HepG2 (cell line): ENCODE data around the gene IFIT1. TPM values are rescaled to one million over a fixed set of nuclear protein-coding genes. Genes with fewer than 3 reads are reported as not detected.

Experiments used
- ARID2 ChIP-seq: sonication (generic); formaldehyde crosslinking; IDR thresholded peaks from 2 replicates; pipeline ENCODE4 v1.8.1; 2022; ENCODE audit warnings: mild to moderate bottlenecking, missing genetic modification reagents, borderline replicate concordance
- CHCHD3 ChIP-seq: sonication (generic); formaldehyde crosslinking; IDR thresholded peaks from 2 replicates; pipeline ENCODE4 v1.8.0; 2022; ENCODE audit warnings: mild to moderate bottlenecking, missing genetic modification reagents, moderate library complexity
- GTF2F1 ChIP-seq: fragments of 150-350 bp; IDR thresholded peaks from 2 replicates; pipeline ENCODE4 v1.6.1; 2014; ENCODE audit warnings: low read length
- HDAC1 ChIP-seq: sonication (generic); formaldehyde crosslinking; IDR thresholded peaks from 2 replicates; pipeline ENCODE4 v1.5.1; 2020; ENCODE audit warnings: mild to moderate bottlenecking, missing genetic modification reagents
- KLF9 ChIP-seq: IDR thresholded peaks from 2 replicates; pipeline ENCODE4 v1.6.1; 2016; ENCODE audit warnings: low read depth
- NCOR1 ChIP-seq: fragments of 200-600 bp; sonication (generic); IDR thresholded peaks from 2 replicates; pipeline ENCODE4 v1.7.0; 2017; ENCODE audit warnings: antibody characterized with exemption, low read length, borderline replicate concordance
- NFE2L1 ChIP-seq: sonication (generic); formaldehyde crosslinking; IDR thresholded peaks from 2 replicates; pipeline ENCODE4 v1.4.0; 2020; ENCODE audit warnings: missing genetic modification reagents, mild to moderate bottlenecking, borderline replicate concordance
- PAF1 ChIP-seq: IDR thresholded peaks from 2 replicates; pipeline ENCODE4 v1.6.1; 2016; ENCODE audit warnings: missing genetic modification reagents, missing compliant biosample characterization
- PITX1 ChIP-seq: sonication (generic); formaldehyde crosslinking; IDR thresholded peaks from 2 replicates; pipeline ENCODE4 v1.5.1; 2020; ENCODE audit warnings: mild to moderate bottlenecking, missing genetic modification reagents
- TBL1XR1 ChIP-seq: fragments of 150-350 bp; IDR thresholded peaks from 2 replicates; pipeline ENCODE4 v1.6.1; 2014; ENCODE audit warnings: borderline replicate concordance, low read length; ENCODE audit not compliant: partially characterized antibody
- THYN1 ChIP-seq: sonication (generic); formaldehyde crosslinking; IDR thresholded peaks from 2 replicates; pipeline ENCODE4 v1.8.1; 2023; ENCODE audit warnings: low read depth, mild to moderate bottlenecking, moderate library complexity, missing genetic modification reagents, borderline replicate concordance
- TOPORS ChIP-seq: sonication (generic); formaldehyde crosslinking; IDR thresholded peaks from 2 replicates; pipeline ENCODE4 v1.8.0; 2023; ENCODE audit warnings: mild to moderate bottlenecking, missing genetic modification reagents
- ZNF367 ChIP-seq: sonication (generic); formaldehyde crosslinking; IDR thresholded peaks from 2 replicates; pipeline ENCODE4 v1.4.0; 2020; ENCODE audit warnings: missing genetic modification reagents, borderline replicate concordance
- ZNF556 ChIP-seq: sonication (generic); formaldehyde crosslinking; IDR thresholded peaks from 2 replicates; pipeline ENCODE4 v1.4.0; 2020; ENCODE audit warnings: mild to moderate bottlenecking, missing genetic modification reagents, borderline replicate concordance
- ZNF572 ChIP-seq: sonication (generic); formaldehyde crosslinking; IDR thresholded peaks from 2 replicates; pipeline ENCODE4 v1.5.1; 2020; ENCODE audit warnings: mild to moderate bottlenecking, missing genetic modification reagents
- ZNF607 ChIP-seq: sonication (generic); formaldehyde crosslinking; IDR thresholded peaks from 2 replicates; pipeline ENCODE4 v1.5.1; 2020; ENCODE audit warnings: missing genetic modification reagents, mild to moderate bottlenecking, borderline replicate concordance
- ZNF629 ChIP-seq: sonication (generic); formaldehyde crosslinking; conservative IDR thresholded peaks from 2 replicates; pipeline ENCODE4 v1.5.0; 2020; ENCODE audit warnings: missing genetic modification reagents
- ZNF660 ChIP-seq: sonication (generic); formaldehyde crosslinking; IDR thresholded peaks from 2 replicates; pipeline ENCODE4 v1.5.1; 2020; ENCODE audit warnings: mild to moderate bottlenecking, low read depth, missing genetic modification reagents, borderline replicate concordance
- polyA plus RNA-seq, 8 experiments: library from polyadenylated mRNA; depleted of rRNA in 3 of 8; stranded (reverse) in 7 of 8; unstranded in 1 of 8; fragments of >200 nt; fragmentation: Illumina TruSeq in 4 of 8; extraction: Trizol in 4 of 8; gene quantifications; 2 replicates each; pipeline versions ENCODE4 v1.2.1 to v1.2.3, GENCODE V29; 2011 to 2016; ENCODE audit warnings: low read depth in 4 of 8, missing spikeins in 1 of 8, mixed read lengths in 1 of 8; ENCODE audit not compliant: insufficient read depth in 1 of 8
- total RNA-seq, 5 experiments: library from RNA; depleted of rRNA; stranded (reverse); fragments of >200 nt; fragmentation: Illumina TruSeq; extraction: Trizol; gene quantifications; 2 replicates each; pipeline ENCODE4 v1.2.3, GENCODE V29; 2016; ENCODE audit warnings: low read depth in 1 of 5
- TF ChIP-seq, protein P1 (sequence below): IDR thresholded peaks from 2 replicates; pipeline ENCODE4 v1.6.1; 2016; ENCODE audit warnings: mild to moderate bottlenecking
- TF ChIP-seq, protein P2 (sequence below): sonication (generic); formaldehyde crosslinking; IDR thresholded peaks from 2 replicates; pipeline ENCODE4 v1.4.0; 2020; ENCODE audit warnings: missing genetic modification reagents
- TF ChIP-seq, protein P3 (sequence below): sonication (generic); formaldehyde crosslinking; IDR thresholded peaks from 2 replicates; pipeline ENCODE4 v1.8.1; 2023; ENCODE audit warnings: mild to moderate bottlenecking, missing genetic modification reagents

IFIT1 gene
- total and polyA plus RNA-seq, 2 of the 13 experiments (the other 11 are each of a cell fraction or from before 2014, with no cell fraction given) = 1.5 to 5.5 TPM

DNA sequence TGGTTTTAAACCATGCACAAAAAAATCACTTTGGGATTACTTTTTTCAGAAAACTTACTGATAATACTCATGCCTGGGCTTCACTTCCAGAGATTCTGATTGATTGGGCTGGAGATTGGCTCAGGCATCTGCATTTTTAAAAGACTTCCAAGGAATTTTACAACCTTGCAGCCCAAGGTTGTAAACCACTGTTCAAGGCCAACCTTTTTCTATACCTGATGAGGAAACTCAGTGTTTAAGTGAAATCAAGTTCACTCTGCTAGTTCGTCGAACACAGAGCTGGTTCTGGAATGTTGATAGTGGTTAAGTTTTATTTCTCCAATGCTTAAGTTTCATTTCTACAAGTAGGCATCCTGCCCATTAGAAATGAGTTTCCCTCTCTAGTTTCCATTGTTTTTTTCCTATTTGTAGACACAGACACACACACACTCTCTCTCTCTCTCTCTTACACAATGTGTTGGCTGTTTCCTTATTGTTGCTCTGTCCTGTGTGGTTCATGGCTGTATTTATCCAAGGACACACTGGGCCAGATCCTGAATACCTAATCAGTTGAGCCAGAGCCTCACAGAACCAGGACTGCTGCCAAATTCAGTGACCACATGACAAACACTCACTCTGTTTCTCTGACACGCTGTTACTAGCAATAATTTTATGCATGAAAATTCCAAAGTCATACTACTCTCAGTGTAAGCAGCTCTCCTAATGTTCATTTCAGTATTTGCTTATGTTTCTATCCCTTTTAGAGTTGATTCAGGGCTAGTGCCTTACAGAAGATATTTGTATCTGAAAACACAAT, 18.3 kb upstream of the IFIT1 start (continued):
- TF ChIP-seq PAF1 (no peak), ZNF660 (CRISPR knock-in tag) (no peak), HDAC1 (CRISPR knock-in tag) (peak; percentile 73), ZNF367 (CRISPR knock-in tag) (no peak), ARID2 (CRISPR knock-in tag) (no peak), ZNF556 (CRISPR knock-in tag) (no peak), NFE2L1 (CRISPR knock-in tag) (no peak), TBL1XR1 (peak; percentile 96), ZNF607 (CRISPR knock-in tag) (no peak), KLF9 (no peak), NCOR1 (peak; percentile 84; the same call in 1 of the 2 replicates), TOPORS (CRISPR knock-in tag) (no peak), CHCHD3 (CRISPR knock-in tag) (no peak), ZNF572 (CRISPR knock-in tag) (no peak), GTF2F1 (no peak), THYN1 (CRISPR knock-in tag) (no peak), PITX1 (CRISPR knock-in tag) (no peak), ZNF629 (CRISPR knock-in tag) (no peak)
- TF ChIP-seq, protein P1, sequence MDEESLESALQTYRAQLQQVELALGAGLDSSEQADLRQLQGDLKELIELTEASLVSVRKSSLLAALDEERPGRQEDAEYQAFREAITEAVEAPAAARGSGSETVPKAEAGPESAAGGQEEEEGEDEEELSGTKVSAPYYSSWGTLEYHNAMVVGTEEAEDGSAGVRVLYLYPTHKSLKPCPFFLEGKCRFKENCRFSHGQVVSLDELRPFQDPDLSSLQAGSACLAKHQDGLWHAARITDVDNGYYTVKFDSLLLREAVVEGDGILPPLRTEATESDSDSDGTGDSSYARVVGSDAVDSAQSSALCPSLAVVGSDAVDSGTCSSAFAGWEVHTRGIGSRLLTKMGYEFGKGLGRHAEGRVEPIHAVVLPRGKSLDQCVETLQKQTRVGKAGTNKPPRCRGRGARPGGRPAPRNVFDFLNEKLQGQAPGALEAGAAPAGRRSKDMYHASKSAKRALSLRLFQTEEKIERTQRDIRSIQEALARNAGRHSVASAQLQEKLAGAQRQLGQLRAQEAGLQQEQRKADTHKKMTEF (CRISPR knock-in tag) = peak; percentile 69; the same call in 1 of the 2 replicates
- TF ChIP-seq, protein P2, sequence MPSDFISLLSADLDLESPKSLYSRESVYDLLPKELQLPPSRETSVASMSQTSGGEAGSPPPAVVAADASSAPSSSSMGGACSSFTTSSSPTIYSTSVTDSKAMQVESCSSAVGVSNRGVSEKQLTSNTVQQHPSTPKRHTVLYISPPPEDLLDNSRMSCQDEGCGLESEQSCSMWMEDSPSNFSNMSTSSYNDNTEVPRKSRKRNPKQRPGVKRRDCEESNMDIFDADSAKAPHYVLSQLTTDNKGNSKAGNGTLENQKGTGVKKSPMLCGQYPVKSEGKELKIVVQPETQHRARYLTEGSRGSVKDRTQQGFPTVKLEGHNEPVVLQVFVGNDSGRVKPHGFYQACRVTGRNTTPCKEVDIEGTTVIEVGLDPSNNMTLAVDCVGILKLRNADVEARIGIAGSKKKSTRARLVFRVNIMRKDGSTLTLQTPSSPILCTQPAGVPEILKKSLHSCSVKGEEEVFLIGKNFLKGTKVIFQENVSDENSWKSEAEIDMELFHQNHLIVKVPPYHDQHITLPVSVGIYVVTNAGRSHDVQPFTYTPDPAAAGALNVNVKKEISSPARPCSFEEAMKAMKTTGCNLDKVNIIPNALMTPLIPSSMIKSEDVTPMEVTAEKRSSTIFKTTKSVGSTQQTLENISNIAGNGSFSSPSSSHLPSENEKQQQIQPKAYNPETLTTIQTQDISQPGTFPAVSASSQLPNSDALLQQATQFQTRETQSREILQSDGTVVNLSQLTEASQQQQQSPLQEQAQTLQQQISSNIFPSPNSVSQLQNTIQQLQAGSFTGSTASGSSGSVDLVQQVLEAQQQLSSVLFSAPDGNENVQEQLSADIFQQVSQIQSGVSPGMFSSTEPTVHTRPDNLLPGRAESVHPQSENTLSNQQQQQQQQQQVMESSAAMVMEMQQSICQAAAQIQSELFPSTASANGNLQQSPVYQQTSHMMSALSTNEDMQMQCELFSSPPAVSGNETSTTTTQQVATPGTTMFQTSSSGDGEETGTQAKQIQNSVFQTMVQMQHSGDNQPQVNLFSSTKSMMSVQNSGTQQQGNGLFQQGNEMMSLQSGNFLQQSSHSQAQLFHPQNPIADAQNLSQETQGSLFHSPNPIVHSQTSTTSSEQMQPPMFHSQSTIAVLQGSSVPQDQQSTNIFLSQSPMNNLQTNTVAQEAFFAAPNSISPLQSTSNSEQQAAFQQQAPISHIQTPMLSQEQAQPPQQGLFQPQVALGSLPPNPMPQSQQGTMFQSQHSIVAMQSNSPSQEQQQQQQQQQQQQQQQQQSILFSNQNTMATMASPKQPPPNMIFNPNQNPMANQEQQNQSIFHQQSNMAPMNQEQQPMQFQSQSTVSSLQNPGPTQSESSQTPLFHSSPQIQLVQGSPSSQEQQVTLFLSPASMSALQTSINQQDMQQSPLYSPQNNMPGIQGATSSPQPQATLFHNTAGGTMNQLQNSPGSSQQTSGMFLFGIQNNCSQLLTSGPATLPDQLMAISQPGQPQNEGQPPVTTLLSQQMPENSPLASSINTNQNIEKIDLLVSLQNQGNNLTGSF (CRISPR knock-in tag) = no peak
- TF ChIP-seq, protein P3, sequence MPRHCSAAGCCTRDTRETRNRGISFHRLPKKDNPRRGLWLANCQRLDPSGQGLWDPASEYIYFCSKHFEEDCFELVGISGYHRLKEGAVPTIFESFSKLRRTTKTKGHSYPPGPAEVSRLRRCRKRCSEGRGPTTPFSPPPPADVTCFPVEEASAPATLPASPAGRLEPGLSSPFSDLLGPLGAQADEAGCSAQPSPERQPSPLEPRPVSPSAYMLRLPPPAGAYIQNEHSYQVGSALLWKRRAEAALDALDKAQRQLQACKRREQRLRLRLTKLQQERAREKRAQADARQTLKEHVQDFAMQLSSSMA (CRISPR knock-in tag) = no peak
